ENCODE measurements around the gene ERVW-1.

The ERVW-1 gene

DNA sequence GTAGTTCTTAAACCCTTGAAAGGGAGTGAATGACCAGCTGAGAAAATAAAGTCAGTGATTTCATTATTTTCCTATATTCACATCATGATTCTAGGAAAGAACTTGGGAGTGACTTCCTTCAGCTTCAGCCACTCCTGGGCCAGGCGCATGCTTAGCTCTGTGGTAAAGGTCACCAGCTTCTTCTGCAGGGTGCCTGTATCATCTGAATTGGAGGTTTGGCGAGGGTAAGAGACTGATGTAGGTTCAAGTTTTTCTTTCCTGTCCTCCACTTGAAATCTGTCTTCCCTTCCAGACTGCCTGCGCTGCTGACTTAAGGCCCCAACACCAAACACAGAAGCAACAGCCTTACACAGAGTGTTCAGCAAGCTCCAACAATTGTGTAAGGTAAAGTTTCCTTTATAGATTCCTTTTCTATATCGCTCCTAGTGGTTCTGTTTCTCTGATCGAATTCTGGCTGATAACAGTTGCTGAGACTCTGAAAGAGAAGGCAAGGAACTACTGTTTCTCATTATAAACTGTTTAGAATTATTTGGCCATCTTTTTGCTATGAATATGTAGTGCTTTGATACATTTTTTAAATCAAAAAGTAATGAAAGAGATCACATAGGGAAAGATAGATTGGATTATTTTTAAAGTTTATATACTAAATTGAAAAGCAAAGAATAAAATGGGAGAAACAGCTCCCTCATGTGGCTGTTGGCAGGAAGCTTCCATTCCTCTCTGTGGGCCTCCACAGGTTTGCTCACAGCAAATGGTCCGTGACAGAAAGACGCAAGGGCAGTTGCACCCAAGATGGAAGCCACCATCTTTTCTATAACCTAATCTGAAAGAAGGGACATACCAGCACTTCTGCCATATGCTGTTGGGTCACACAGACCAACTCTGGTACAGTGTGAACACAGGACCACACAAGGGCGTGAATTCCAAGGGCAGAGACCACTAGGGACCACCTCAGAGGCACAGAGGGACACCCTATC, 16.4 kb downstream of the ERVW-1 start:
- Histone ChIP-seq H3K27me3 (ENCODE audit: control insufficient read depth, low read length) (no peaks in the 10 kb centered on the region), H3K27ac (ENCODE audit: low read depth, low read length) (no peak overlapping the region), H3K9me2 (replicated peaks; ENCODE audit: control insufficient read depth, low read length) (no peaks in the 10 kb centered on the region), H3K4me3 (ENCODE audit: low read length) (no peak overlapping the region), H3K9me3 (ENCODE audit: control insufficient read depth, insufficient read depth, low read length) (no peaks in the 10 kb centered on the region), H3K4me1 (ENCODE audit: control insufficient read depth, low read length) (peaks cover 3% of the 10 kb centered on the region), H3K4me2 (ENCODE audit: low read length) (peak overlapping the region; percentile 19), H4K20me1 (ENCODE audit: control insufficient read depth, insufficient read depth, low read depth, low read length) (no peaks in the 10 kb centered on the region), H3F3A (ENCODE audit: control insufficient read depth, insufficient read depth) (peaks cover 7% of the 10 kb centered on the region), H3K79me2 (ENCODE audit: control insufficient read depth, low read length) (no peaks in the 10 kb centered on the region), H3K36me3 (ENCODE audit: control insufficient read depth, low read length) (peaks cover 4% of the 10 kb centered on the region)
- TF ChIP-seq, protein P1, sequence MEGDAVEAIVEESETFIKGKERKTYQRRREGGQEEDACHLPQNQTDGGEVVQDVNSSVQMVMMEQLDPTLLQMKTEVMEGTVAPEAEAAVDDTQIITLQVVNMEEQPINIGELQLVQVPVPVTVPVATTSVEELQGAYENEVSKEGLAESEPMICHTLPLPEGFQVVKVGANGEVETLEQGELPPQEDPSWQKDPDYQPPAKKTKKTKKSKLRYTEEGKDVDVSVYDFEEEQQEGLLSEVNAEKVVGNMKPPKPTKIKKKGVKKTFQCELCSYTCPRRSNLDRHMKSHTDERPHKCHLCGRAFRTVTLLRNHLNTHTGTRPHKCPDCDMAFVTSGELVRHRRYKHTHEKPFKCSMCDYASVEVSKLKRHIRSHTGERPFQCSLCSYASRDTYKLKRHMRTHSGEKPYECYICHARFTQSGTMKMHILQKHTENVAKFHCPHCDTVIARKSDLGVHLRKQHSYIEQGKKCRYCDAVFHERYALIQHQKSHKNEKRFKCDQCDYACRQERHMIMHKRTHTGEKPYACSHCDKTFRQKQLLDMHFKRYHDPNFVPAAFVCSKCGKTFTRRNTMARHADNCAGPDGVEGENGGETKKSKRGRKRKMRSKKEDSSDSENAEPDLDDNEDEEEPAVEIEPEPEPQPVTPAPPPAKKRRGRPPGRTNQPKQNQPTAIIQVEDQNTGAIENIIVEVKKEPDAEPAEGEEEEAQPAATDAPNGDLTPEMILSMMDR (IDR thresholded peaks at IDR 0.05; ENCODE audit: low read depth, low read length, poor library complexity, severe bottlenecking): peak; percentile 94
- no peak for TF ChIP-seq EZH2phosphoT487 (IDR thresholded peaks at IDR 0.05; ENCODE audit: borderline replicate concordance, low read length)

DNA sequence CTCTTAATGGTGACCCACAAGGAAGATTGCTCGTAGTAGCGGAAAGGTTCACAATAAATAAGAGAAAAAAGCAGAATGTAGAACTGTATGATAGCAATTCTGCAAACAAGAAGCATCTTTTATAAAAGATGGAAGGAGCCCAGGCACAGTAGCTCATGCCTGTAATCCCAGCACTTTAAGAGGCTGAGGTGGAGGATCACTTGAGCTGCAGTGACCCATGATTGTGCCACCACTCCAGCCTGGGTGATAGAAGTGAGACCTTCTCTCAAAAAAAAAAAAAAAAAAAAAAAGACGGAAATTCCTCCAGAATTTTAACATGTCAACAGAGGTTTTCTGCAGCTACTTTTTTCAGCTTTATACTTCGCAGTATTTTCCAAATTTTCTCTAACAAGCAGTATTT, 17.2 kb downstream of the ERVW-1 start:
- H4K20me1 ChIP-seq (ENCODE audit: control insufficient read depth, insufficient read depth, low read depth, low read length): no peaks in the 10 kb centered on the region
- H3K36me3 ChIP-seq (ENCODE audit: control insufficient read depth, low read length): peaks cover 12% of the 10 kb centered on the region

DNA sequence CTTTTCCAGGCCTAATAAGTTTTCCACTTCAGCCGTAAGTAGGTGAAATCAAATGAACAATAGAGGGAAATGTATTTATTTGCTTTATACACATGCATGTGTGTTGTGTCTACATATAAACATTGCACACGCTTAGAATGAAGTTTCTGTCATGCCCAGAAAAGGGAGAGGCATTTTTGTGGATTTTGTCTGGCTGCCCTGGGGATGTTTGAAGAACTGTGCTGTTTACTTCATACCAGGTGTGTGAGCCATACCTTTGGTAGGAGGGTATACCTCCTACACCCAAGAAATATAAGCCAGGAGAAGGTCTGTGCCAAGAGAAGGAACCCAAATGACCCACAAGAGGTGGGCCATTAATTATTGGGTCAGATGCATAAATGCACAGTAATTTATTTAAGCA, 17.6 kb downstream of the ERVW-1 start:
- H3F3A ChIP-seq (ENCODE audit: control insufficient read depth, insufficient read depth): peaks cover 7% of the 10 kb centered on the region
- H3K27ac ChIP-seq (ENCODE audit: low read depth, low read length): no peak overlapping the region
- H3K4me3 ChIP-seq (ENCODE audit: low read length): no peak overlapping the region
- H3K36me3 ChIP-seq (ENCODE audit: control insufficient read depth, low read length): peaks cover 16% of the 10 kb centered on the region
- H3K9me2 ChIP-seq (replicated peaks; ENCODE audit: control insufficient read depth, low read length): no peaks in the 10 kb centered on the region
- H3K9me3 ChIP-seq (ENCODE audit: control insufficient read depth, insufficient read depth, low read length): no peaks in the 10 kb centered on the region
- no peaks in the 10 kb centered on the region for H3K79me2 ChIP-seq (ENCODE audit: control insufficient read depth, low read length)
- no peaks in the 10 kb centered on the region for H4K20me1 ChIP-seq (ENCODE audit: control insufficient read depth, insufficient read depth, low read depth, low read length)
- no peak overlapping the region for H3K4me2 ChIP-seq (ENCODE audit: low read length)
- peaks cover 3% of the 10 kb centered on the region for H3K4me1 ChIP-seq (ENCODE audit: control insufficient read depth, low read length)
- TF ChIP-seq EZH2phosphoT487 (IDR thresholded peaks at IDR 0.05; ENCODE audit: borderline replicate concordance, low read length): no peak
- TF ChIP-seq, protein P1 (IDR thresholded peaks at IDR 0.05; ENCODE audit: low read depth, low read length, poor library complexity, severe bottlenecking): no peak
- no peaks in the 10 kb centered on the region for H3K27me3 ChIP-seq (ENCODE audit: control insufficient read depth, low read length)

More for the DNA sequence above, 17.2 kb downstream of the ERVW-1 start:
- Histone ChIP-seq H3F3A (ENCODE audit: control insufficient read depth, insufficient read depth) (peaks cover 7% of the 10 kb centered on the region), H3K4me1 (ENCODE audit: control insufficient read depth, low read length) (peaks cover 3% of the 10 kb centered on the region), H3K79me2 (ENCODE audit: control insufficient read depth, low read length) (no peaks in the 10 kb centered on the region), H3K4me3 (ENCODE audit: low read length) (no peak overlapping the region), H3K9me3 (ENCODE audit: control insufficient read depth, insufficient read depth, low read length) (no peaks in the 10 kb centered on the region), H3K27ac (ENCODE audit: low read depth, low read length) (no peak overlapping the region), H3K4me2 (ENCODE audit: low read length) (no peak overlapping the region), H3K9me2 (replicated peaks; ENCODE audit: control insufficient read depth, low read length) (no peaks in the 10 kb centered on the region), H3K27me3 (ENCODE audit: control insufficient read depth, low read length) (no peaks in the 10 kb centered on the region)
- no peak for TF ChIP-seq EZH2phosphoT487 (IDR thresholded peaks at IDR 0.05; ENCODE audit: borderline replicate concordance, low read length)
- TF ChIP-seq, protein P1 (IDR thresholded peaks at IDR 0.05; ENCODE audit: low read depth, low read length, poor library complexity, severe bottlenecking): no peak
